Erythroblast (primary cell): Measurements from ENCODE around the gene CORO2B.

Experiments
- GATA1 ChIP-seq: IDR thresholded peaks from 2 replicates; pipeline ENCODE4 v1.6.1; 2011; ENCODE audit warnings: low read depth, mild to moderate bottlenecking, control low read depth, low read length, moderate library complexity
- POLR2A ChIP-seq: IDR thresholded peaks from 2 replicates; pipeline ENCODE4 v1.6.1; 2011; ENCODE audit warnings: mild to moderate bottlenecking, low read length

DNA sequence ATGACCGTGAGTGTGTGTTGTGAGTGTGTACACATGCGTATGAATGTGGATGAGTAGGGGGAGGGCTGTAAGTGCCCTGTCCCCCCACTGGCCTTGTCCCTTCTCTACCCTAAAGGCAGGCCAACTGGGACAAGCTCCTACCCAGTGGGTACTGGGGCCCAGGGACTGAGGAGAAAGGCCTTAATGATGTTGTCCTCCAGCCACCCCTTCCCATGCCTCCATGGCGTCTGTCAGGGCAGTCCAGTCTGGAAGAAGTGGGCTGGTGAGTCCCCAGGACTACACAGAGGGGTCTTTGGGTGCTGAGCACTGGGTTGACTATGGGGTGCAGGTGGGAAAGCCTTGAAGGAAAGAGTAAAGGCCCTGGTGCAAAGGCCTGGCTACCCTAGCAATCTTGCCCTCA, 16.9 kb upstream of the CORO2B start:
- no peak for TF ChIP-seq GATA1
- no peak for TF ChIP-seq POLR2A
